OCI-M1 (cell line): ENCODE data around the gene GLB1L2.
A peak's percentile ranks its signal among the peaks of the same experiment; 100 is the strongest.

Experiments used
- DNase-seq: peaks from one replicate; lab custom pipeline; 2025; lab: John Stamatoyannopoulos, UW

GLB1L2 gene

DNA sequence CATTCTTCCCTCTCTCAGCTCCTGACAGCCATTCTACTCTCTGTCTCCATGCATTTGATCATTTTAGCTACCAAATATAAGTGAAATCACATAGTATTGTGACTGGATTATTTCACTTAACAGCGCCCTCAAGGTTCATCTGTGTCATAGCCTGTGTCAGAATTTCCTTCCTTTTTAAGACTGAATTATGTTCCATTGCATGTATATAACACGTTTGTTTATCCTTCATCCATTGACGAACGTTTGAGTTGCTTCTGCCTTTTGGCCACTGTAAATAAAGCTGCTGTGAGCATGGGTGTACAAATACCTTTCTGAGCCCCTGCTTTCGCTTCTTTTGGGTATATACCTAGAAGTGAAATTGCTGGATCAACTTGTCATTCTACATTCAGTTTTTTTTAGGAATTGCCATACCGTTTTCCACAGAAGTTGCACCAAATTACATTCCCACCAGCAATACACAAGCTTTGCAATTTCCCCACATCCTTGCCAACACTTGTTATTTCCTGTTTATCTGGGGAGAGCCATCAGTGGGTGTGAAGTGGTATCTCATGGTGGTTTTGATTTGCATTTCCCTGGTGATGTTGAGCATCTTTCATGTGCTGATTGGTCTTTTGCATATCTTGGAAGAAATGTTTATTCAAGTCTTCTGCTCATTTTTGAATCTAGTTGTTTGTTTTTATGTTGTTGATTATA is 17.5 kb downstream of the GLB1L2 start:
- DNase-seq = no peak

DNA sequence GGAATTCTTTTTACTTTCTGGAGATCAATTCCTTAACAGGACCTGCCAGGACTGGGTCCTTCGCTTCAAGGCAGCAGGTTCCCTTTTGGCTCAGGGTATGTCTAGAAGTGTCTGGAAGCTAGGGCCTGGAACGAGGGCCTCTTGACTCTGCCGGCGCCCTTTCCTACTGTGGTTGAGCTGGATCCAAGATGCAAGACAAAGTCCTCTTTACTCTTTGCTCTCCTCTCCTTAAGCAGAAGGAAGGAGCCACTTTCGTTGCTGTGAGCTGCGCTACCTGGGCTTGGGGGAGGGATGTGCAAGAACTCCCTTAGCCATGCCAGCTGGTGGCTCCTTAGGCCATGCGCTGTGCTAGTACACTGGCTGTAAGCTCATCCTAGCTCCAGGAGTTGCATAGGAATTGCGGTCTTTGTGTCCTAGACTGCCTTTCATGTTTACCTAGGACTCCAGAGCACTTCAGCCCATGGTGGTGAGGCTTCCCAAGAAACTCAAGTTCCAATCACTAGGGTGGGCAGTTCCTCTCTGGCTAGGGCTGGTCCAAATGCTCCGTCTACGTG is 18.1 kb downstream of the GLB1L2 start:
- no peak for DNase-seq

DNA sequence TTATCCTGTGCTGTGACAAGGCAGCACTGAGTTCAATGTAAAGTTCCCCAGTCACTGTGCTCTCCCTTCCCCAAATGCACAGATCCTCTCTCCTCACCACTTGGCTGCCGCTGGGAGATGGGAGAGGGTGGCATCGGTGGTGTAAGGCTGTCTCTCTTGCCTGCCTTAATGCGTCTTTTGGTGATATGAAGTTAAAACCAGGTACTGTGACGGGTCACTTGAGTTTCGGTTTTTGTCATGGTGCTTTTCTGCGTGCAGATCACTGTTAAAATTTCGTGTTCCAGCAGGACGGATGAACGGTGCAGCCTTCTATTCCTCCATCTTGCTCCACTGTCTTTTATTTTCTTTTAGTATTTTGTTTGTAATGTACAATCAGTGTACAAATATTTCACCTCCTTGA is 18.6 kb downstream of the GLB1L2 start:
- DNase-seq = no peak

DNA sequence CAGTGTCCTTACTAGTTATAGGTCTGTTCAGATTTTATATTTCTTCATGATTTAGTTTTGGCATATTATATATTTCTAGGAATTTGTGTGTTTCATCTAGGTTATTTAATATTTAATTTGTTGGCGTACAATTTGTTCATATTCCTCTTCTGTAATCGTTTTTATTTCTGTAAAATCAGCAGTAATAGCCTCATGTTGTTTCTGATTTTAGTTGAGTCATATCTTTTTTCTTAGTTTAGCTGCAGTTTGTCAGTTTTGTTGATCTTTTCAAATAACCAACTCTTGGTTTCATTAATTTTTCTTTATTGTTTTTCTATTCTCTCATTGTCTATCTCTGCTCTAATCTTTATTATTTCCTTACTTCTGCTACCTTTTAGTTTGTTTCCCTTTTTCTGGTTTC is 20.3 kb downstream of the GLB1L2 start:
- no peak for DNase-seq

DNA sequence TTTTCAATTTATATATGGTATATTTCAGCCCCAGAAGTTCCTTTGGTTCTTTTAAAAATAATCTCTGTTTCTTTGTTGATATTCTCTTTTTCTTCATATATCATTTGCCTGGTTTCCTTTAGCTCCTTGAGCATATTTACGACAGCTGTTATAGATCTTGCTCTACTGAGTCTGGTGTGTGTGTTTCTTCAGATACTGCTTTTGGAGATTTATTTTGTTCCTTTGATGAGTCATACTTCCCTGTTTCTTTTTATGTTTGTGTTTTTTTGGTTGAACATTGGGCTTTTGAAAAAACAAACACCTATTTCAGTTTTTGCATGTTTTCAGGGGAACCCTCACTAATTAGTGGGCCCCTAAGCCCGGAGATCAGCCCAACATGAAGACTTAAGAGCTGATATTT is 23.3 kb downstream of the GLB1L2 start:
- peak; percentile 60 for DNase-seq

DNA sequence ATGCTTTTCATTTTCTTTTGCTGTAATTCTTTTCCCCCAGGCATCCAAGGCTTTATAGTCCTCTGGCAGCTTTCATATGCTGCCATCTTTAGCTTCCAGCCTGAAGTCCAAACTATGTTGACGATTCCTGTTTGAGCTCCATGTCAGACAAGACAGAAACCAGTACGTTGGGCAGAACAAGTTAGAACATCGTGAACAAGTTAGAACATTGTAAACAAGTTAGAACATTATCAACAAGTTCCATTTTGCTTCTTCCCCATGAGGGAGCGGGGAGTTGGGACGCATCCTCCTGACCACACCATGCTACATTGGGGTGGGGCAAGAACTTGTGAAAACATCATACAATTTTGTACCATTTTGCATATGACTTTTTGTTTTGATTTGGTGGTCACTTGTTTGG is 23.9 kb downstream of the GLB1L2 start:
- no peak for DNase-seq

DNA sequence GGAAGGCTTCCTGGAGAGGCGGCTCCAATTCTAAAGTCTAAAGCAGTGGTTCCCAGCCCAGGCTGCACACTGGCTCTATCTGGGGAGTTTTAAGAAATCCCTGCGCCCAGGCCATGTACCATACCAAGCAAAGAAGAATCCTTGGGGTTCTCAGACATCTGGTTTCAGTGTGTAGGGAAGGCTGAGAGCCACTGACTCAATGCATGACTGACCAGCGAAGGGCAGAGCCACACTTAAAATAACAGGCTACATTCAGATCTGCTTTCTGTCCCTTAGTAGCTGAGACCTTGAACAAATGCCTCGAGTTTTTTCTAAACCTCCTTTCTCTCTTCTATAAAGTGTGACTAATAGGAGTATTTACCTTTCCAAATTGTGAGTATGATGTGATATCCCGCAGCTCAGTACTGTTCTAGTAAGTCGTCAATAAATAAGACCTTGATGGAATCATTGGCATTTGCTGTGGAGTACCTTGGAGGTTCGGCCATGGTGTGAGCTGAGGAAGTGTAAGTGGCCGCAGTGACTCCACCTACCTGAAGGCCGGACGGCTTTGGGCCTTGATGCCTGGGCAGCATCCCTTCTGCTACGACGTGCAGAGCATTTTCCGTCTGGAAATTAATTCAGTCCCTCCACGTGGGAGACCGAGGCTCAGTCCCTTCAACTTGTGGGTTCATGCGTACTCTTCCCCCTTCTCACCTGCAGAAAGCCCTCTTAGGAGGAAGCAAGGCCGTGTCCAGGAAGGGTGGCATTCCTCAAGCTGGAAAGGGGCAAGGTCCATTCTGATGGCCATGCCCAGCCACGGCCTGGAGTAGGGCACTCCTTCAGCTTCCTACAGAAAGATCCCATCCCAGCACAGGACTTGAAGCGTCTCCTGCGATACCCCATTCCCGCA is 25.1 kb downstream of the GLB1L2 start:
- no peak for DNase-seq

DNA sequence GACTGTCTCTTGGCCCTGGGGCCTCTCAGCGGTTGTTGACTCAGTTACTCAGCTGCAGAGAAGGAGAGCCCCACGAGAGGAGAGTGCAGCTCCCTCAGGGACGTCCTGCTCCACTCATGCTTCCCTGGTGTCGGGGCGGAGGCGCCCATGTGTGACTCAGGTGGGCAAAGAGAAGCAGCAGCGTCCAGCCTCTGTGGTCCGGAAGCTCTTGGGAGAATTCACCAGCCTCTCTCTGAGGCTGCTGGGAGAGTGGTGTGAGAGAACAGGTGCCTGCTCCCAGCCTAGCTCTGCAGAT is 25.7 kb downstream of the GLB1L2 start:
- DNase-seq = no peak

DNA sequence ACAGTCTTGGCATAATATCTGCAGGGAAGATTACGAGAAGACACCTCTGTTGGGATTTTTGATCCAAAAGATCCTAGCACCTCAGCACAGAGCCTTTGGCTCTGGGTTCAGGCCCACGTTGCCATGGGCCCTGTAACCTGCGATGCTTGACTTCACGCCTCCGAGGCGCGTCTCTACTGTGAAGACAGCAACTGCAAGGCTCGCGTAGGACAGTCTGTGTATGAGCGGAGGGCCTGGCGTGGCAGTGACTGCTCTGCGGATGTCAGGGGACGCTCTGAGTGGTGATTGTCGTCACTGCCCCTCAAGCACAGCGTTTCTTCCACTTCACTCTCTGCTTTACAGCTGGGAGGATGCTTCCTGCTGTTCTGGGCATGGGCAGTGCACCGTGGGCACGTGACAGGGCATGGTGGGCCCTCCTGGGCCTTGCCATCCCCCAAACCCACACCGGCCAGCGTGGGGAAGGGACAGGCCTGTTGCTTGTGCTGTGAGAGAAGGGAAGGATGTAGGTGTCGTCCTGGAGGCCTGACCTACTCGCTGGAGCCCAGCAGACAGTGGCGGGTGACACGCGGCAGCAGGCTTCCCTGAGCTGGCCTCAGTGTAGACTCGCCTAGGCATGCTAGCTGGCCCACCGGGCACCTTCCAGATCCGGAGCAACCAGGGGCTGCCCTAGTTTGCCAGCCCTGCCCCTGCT is 26.5 kb downstream of the GLB1L2 start:
- no peak for DNase-seq

DNA sequence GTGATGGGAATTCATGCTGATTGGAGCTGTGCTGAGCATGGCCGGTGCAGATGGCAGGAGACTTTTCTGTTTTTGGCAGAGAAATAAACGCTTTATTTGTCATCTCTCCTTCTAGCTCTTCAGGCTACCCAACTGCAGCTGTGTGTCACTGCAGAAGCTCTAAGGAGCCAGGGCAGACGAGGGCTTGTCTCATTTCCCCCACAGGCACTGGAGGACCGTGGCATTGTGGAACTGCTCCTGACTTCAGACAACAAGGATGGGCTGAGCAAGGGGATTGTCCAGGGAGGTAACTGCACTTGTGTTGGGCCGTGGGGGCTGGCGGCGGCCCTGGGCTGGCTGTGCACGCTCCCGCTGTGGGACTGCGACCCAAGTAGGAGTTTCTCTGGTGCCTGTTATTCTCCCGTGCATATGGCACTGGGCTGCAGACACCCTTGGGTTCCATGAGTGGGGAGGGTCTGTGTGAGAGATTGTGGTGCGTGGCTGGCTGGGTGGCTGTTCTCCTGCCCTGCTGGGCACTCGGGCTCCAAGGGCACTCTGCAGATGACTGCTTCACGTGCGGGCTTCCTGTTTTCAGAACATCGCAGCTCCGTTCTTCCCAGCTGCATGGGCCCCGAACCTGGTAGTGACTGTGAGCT is 27.2 kb downstream of the GLB1L2 start:
- no peak for DNase-seq

DNA sequence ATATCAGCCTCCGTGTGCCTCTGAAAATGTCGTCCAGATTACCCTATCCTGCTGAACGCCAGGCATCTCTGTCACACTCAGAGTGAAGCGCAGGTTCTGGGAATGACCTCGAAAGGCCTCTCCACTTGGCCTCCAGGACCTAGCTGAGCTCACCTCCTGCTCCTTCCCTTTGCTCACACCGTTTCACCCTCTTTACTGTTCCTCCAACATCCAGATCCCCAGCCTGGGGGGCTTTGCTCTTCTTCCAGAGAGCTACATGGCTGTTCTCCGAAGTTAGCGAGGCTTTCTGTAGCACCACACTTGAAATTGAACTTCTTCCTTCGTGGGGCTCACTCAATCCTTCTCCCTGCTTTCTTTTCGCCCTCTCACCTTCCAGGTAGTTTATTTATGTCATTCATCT is 27.9 kb downstream of the GLB1L2 start:
- DNase-seq = no peak

DNA sequence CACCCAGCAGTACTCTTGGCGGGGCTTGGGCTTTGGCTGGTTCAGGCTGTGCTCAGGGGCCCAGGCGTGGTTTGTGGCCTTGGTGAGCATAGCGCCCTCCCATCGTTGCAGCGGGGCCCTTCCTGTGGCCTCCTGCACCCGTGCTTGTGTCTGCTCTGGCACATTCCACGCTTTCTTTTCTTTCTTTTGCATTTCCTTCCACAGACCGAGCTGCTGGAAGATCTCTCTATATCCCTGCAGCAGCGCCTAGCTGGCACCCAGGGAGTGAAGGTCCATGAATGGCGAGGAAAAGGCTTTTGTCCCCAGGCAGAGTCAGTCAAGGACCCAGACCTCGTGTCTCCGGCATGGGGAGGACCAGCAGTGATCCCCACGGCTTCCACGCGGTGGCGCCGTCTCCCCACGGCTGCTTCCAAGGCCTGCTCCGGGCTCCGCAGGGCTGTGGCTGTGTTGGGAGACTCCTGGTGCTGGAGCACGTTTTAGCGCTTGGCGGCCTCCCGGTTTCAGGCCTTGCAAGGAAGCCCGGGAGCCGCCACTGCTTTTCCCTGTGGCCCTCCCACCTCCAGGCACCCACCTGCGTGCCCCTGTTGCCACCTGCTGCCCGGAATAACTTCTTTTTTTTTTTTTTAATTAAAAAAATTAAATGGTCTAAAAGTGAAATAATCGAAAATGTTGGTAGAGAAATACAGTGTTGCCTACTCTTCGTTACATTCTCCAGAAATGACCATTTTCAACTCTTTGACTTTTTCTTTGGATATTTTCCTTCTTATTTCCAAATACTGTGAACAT is 28.5 kb downstream of the GLB1L2 start:
- DNase-seq = peak; percentile 93

DNA sequence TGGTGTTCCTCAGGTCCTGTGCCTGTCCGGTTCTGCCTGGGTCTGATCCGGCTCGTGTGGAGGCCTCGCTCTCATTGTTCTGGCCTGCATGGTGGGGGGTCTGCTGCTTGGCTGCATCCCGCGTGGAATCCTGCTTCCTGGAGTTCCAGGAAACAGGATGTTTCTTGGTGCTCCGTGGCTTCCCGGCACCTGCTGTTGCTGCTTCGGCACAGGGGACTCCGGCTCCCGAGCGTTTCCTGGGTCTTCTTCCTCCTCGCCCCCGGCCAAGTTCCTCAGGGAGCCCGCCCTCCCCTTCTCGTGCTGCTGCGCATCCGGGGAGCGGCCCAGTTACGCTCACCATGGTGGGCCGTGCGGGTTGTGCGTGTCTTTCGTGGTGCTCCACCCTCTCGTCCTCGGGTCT is 29.9 kb downstream of the GLB1L2 start:
- no peak for DNase-seq

DNA sequence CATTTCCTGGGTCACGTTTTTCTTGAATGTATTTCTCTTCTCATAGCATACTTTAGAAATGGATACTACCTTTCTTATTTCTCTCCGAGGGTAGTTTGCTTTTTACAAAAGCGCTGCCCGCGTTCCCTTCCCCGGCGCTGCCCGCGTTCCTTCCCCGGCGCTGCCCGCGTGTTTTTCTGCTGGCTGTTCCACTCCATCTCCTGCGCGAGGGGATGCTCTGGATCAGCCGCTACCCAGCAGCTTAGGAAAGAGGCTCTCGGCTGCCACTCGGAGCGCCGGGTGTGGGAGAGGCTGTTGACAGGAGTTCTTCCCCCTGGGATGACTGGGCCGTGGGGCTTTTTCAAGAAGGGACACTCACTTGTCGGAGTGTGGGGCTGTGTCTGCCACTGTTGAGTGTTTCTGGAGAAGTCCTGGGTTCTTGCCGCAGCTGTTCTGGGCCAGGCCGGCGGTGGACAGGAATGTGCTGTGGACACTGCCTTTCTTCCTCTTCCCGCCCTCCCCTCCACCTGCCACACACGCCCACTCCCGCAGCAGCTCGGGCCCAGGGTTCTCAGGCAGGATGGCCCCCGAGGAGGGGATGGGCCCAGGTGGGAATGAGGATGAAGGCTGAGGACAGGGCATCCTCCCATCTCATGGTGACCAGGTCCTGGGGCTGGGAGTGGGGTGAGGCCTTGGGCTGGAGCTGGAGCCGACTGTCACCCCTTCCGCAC is 30.6 kb downstream of the GLB1L2 start:
- no peak for DNase-seq

DNA sequence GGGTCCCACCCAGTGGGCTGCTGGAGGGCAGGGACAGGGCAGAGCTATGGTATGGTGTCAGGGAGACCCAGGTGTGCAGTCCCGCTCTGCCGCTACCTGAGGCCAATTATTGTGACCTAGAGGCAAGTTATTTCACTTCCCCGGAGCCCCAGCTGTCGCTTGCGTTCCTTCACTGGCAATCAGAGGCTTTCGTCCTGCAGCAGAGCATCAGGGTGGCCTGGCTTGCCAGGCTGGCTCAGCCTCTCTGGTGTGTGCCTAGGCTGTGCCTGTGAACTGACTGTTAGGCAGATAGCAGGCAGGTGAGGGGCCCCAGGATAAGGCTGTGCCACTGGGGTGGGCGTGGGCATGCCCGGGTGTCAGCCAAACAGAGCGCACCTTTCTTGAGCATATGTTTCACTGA is 31.4 kb downstream of the GLB1L2 start:
- DNase-seq = no peak

DNA sequence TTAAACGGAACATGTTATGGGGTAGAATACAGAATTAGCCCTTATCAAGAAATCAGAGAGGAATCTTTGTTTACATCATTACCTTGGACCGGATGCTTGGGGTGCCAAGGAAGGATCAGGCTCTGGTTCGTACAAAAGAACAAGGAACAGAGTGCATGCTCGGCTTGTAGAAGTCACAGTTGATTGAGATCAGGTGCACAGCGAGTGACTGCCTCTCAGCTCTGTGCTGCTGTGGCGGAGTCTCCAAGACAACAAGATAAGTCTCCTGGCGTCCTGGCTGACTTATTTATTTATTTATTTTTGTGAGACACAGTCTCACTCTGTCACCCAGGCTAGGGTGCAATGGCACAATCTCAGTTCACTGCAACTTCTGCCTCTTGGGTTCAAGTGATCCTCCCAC is 31.8 kb downstream of the GLB1L2 start:
- DNase-seq = peak; percentile 6

DNA sequence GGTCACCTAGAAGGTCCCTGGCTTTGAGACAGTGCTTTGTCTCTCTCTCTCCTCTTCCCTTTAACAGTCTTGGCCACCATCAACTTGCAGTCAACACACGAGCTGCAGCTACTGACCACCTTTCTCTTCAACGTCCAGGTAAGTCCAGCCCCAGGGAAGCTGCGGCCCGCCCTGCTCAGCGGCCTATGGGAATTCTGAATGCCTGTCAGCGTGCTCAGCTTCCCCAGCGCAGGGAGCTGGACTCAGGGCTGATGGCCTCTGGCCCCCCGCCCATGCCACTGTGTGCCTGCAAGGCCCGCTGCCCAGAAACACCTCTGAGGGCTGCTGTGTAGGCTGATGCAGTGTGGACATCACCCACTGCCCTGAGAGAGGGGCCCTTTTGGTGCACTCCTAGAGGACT is 32.5 kb downstream of the GLB1L2 start:
- DNase-seq = no peak

DNA sequence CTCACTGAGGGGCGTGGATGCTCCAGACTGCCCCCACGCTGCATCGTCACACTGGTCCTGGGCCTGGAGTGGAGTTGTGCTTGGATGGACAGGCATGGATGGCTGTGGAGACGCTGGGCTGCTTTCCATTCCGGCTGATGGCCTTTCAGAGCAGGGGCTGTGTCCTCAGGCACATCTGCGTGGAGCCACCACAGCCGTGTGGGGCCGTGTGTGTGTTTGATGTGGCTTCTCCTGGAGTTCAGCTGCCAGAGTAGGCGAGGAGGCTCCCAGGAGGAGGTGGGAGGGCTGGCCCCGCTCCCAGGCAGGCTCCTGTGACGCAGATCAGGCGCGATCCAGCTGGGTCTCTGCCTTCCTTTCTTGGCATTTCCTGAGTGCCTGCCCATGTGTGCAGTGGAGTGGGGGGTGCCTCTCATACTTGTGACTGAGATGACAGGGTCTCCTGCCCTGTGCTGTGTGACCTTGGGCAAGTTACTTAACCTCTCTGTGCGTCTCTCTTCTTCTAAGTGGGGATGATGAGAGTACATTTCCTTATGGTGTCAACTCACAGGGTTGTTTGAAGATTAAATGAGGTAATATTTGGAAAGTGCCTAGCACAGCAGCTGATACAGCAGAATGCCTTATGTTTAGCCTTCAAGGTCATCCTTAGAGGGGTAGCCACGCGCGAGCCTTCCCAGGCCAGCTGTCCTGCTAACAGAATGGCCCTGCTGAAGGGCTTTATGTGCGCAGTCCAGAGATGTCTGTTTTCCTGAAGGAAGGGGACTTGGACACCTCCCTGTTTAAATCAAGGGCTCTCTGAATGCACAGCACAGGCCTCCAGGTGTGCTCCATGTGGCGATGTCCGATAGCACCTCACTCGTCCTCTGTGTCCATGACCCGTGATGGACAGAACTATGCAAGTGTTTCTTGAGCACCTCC is 33.5 kb downstream of the GLB1L2 start:
- no peak for DNase-seq

DNA sequence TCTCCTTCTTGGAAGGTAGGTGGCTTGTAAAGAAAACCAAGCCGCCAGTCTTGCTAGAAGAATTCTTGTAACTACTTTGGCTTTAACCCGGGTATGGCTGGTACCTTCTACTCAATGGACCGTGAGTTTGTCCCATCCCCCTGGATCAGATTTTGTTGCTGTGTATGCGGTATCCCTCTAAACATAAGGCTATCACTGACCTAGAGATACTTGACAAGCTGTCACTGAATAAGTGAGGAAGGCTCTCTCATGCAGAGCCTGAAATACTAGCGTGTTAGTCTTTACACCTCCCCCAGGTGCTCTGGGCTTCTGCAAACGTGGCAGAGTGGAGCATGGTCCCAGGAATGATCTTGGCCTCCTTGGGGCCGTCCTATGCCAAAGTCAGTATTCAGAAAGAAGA is 34.5 kb downstream of the GLB1L2 start:
- DNase-seq = no peak

DNA sequence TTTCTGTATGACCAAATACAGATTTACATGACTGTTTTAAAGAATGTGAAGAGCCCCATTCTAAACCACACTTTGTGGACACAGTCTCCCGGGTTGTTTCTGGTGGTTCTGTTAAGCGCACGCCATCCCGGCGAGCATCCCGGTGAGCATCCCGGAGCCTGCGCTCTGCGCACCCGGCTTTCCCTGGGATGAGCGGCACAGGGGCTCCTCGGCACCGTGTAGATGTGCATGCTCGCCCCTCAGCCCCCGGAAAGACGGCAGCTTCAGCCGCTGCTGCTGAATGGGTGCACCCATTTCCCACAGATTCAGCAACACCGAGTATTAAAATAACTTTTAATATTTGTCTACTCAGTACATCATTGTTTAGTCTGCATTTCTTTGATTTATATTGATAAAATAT is 36.0 kb downstream of the GLB1L2 start:
- DNase-seq = no peak
